ENCODE results near the gene KRT83.
A peak's percentile ranks its signal among the peaks of the same experiment; 100 is the strongest.

- TF ChIP-seq CTCF (IDR thresholded peaks at IDR 0.05; ENCODE audit: insufficient read depth, low read length, poor library complexity, severe bottlenecking) = peak; percentile 89
- TF ChIP-seq EZH2phosphoT487 (conservative IDR thresholded peaks at IDR 0.05; ENCODE audit: low read length) = no peak
Observed at GRCh38 chr12:52278575-52279421, 42.4 kb downstream of the KRT83 start.
